ENCODE data around the gene RPL37A. TPM values are rescaled to one million over a fixed set of nuclear protein-coding genes. Genes with fewer than 3 reads are reported as not detected.

RPL37A gene
- total RNA-seq, 1 donor from 2014 or later = 2,984 TPM

DNA sequence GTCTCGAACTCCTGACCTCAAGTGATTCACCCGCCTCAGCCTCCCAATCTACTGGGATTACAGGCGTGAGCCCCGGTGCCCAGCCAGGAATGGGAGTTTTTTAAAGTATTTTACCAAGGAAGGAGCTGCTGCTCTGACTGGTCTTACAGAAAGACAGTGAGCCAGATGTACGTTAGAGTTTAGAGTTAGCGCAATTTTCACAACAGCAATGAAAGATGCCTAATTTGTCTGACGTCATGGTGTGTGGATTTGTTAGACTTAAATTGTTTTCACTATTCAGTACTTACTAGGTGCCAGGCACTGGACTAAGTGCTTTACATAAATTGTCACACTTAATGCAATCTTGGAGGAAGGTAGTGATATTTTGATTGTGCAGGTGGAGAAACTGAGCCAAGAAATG lies 12.4 kb upstream of the RPL37A start:
- no peak overlapping the region for H3K4me3 ChIP-seq (ENCODE audit: low read depth, low read length)
- TF ChIP-seq, protein P1, sequence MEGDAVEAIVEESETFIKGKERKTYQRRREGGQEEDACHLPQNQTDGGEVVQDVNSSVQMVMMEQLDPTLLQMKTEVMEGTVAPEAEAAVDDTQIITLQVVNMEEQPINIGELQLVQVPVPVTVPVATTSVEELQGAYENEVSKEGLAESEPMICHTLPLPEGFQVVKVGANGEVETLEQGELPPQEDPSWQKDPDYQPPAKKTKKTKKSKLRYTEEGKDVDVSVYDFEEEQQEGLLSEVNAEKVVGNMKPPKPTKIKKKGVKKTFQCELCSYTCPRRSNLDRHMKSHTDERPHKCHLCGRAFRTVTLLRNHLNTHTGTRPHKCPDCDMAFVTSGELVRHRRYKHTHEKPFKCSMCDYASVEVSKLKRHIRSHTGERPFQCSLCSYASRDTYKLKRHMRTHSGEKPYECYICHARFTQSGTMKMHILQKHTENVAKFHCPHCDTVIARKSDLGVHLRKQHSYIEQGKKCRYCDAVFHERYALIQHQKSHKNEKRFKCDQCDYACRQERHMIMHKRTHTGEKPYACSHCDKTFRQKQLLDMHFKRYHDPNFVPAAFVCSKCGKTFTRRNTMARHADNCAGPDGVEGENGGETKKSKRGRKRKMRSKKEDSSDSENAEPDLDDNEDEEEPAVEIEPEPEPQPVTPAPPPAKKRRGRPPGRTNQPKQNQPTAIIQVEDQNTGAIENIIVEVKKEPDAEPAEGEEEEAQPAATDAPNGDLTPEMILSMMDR (conservative IDR thresholded peaks at IDR 0.05; ENCODE audit: low read depth, low read length) = no peak
- no peak for DNase-seq (ENCODE audit: low read depth)

DNA sequence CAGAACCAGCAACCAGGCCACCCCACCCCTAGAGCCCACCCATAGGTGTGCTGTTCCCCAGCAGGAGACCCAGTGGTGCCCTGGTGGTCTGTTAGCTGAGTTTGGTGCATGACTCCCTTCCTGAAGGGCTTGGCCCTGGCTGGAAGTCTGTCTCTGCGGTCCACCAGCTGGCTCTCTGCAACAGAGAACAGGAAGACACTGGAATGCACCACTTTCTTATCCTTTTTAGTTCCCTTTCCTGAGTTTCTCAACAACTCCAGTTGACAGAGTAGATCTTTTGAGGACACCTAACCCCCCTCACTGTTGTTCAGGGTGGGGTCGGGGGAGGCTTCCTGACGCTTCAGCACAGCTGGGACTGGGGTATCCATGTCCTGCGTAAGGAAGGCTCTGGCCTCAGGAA lies 11.9 kb upstream of the RPL37A start:
- no peak overlapping the region for H3K4me3 ChIP-seq (ENCODE audit: low read depth, low read length)
- no peak for DNase-seq (ENCODE audit: low read depth)
- TF ChIP-seq, protein P1 (conservative IDR thresholded peaks at IDR 0.05; ENCODE audit: low read depth, low read length) = no peak

DNA sequence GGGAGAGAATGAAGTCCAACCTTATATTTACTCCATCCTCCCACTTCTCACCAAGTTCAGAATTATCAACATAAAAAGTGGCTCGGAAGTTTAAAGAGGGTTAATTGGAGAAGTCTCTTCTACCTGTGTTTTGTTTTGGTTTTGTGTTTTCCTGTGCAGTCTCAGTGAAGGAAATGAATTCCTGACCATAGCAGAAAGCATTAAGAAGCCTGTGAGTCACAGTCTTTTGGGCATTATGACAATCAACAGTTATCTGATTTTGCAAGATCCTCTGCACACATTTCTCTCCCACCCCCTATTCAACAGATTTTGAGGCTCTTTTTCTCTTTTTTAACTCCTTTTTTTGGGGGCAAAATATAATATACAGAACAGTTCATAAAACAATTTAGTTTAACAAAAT lies 8.6 kb upstream of the RPL37A start:
- TF ChIP-seq, protein P1 (conservative IDR thresholded peaks at IDR 0.05; ENCODE audit: low read depth, low read length) = no peak
- peak; percentile 13 for DNase-seq (ENCODE audit: low read depth)
- no peak overlapping the region for H3K4me3 ChIP-seq (ENCODE audit: low read depth, low read length)

DNA sequence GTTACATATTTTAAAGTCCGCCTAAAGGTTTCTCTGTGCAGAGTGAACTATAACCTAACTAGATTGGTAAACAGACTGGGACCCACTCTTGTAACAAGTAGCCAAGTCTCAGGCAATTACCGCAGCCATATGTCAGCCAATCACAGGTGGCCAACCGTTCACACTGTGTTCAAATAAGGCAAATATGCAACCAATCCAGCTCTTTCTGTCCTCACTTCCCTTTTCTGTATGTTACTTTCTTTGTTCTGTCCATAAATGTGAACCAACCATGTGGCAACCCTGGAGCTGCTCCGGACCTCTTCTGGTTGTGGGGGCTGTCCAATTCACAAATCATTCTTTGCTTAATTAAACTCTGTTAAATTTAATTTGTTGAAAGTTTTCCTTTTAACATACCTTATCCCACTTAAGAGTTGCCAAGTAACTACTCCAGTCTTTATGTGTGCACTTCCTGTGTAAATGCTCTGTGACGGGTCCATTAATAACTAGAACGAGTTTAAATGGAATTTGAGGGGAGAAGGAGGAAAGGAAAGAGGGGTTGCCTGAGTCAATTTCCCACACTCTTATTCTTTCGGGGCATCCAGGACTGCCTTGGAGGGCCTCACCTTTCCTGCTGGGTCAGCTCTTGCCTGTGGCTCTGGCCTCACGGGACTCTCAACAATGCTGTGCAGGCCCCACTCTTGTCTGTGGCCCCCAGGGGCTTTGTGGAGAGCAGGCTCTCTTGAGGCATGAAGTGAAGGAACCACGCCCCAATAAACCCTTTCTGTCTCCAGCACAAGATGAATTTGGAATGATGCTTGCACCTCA lies 6.6 kb upstream of the RPL37A start:
- no peak overlapping the region for H3K4me3 ChIP-seq (ENCODE audit: low read depth, low read length)
- TF ChIP-seq, protein P1 (conservative IDR thresholded peaks at IDR 0.05; ENCODE audit: low read depth, low read length) = no peak
- DNase-seq (ENCODE audit: low read depth) = no peak

DNA sequence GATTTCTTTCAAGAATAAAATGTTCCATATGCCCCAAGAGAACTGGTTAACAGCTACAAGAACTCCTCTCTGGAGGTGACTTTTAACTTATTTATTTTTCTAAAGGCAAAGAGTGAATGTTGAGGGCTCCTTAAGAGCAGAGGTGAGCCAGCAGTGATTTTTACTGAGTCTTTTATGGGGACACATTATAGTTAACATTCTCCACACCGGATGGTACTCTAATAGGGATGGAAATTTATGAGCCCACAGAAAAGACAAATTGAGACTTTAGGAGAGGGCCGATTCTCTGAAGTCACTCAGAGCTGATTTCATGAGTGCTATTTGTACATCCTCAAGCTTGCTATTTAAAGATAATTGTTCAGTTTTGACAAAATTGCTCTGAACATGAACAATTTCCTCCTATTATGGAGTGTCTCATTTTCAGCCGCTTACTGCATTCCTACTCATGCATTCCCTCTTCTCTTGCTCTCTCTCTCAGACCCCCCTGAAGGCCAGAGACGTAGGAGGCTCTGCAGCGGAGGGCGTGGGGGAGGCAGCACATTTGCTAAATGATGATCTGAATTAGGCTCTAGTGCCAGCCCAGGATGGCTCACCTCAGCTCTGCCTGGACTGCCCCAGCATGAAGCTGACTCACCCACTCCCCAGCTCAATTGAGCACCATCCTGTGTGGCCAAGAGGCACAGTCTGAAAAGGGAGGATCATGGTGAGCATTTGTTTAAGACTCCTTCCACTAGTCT lies 5.9 kb upstream of the RPL37A start:
- TF ChIP-seq, protein P1 (conservative IDR thresholded peaks at IDR 0.05; ENCODE audit: low read depth, low read length) = no peak
- peak; percentile 10 for DNase-seq (ENCODE audit: low read depth)
- H3K4me3 ChIP-seq (ENCODE audit: low read depth, low read length) = no peak overlapping the region

DNA sequence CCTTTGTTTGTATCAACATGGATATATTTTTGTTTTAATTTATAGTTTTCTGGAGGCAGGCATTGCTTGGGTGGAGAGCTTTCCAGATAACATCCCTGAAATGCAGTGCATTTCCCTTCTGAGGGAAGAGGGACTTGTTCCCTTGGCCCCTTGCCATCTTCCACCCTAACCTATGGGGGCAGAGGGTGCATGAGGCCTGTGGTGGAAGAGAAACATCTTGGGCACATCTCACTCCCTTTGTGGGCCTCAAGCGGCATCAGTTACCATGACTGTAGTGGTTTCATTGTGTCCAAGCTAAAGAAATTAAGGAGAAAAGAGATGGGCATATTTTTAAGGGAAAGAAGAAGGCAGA lies 5.3 kb upstream of the RPL37A start:
- TF ChIP-seq, protein P1 (conservative IDR thresholded peaks at IDR 0.05; ENCODE audit: low read depth, low read length) = no peak
- no peak for DNase-seq (ENCODE audit: low read depth)
- H3K4me3 ChIP-seq (ENCODE audit: low read depth, low read length) = no peak overlapping the region
